ENCODE measurements around the gene MYL6B. TPM values are rescaled to one million over a fixed set of nuclear protein-coding genes. Genes with fewer than 3 reads are reported as not detected.

MYL6B gene
- total RNA-seq, 4 donors from 2014 or later = 33.4 to 115 (median 48.1) TPM

DNA sequence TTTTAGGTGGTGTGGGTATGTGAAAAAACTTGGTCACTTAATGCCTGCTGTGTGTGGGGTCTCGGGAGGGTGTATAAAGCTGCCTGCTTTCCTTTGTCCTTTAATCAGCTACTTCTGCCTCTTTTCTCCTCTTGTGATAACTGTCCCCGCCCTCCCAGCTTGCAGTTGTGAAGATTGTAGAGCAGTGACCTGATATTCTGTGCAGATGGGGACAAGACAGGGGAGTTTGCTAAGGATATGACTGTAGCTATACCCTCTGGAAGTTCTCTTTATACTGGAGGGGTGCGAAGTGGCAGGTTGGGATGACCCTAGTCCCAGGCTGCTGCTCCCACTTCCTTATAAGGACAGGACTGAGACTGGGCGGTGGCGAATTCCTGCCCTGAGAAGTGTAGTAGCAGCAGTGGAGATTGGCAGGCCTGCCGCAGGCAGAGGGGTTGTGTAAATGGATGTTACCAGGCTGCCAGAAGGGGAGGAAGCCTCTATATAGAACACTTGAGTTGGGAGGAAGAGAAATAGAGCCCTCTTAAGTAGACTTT lies 6.6 kb downstream of the MYL6B start:
- H3K36me3 ChIP-seq = peaks cover 41 to 44% of the 10 kb centered on the region in 2 donors
- intact Hi-C loops (cut with DNase I) = no loop called here
- H3K27ac ChIP-seq = peak overlapping the region; percentile 96 to 100 (median 99)
- H3K27me3 ChIP-seq = no peaks in the 10 kb centered on the region
- peaks cover 24 to 33% of the 10 kb centered on the region in 2 donors for H3K4me1 ChIP-seq
- peak; percentile 93 to 94 for DNase-seq
- 0 to 1% methylated on average over 6 of the region's 6 CpGs for WGBS, 2 donors
- no peaks in the 10 kb centered on the region for H3K9me3 ChIP-seq
- TF ChIP-seq, protein P1, sequence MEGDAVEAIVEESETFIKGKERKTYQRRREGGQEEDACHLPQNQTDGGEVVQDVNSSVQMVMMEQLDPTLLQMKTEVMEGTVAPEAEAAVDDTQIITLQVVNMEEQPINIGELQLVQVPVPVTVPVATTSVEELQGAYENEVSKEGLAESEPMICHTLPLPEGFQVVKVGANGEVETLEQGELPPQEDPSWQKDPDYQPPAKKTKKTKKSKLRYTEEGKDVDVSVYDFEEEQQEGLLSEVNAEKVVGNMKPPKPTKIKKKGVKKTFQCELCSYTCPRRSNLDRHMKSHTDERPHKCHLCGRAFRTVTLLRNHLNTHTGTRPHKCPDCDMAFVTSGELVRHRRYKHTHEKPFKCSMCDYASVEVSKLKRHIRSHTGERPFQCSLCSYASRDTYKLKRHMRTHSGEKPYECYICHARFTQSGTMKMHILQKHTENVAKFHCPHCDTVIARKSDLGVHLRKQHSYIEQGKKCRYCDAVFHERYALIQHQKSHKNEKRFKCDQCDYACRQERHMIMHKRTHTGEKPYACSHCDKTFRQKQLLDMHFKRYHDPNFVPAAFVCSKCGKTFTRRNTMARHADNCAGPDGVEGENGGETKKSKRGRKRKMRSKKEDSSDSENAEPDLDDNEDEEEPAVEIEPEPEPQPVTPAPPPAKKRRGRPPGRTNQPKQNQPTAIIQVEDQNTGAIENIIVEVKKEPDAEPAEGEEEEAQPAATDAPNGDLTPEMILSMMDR (IDR thresholded peaks at IDR 0.05) = no peak
- peak; percentile 89 to 95 for TF ChIP-seq POLR2A (IDR thresholded peaks at IDR 0.05)
- H3K4me3 ChIP-seq (replicated peaks in 1 of 3) = peak overlapping the region; percentile 67 to 96 (median 93)

DNA sequence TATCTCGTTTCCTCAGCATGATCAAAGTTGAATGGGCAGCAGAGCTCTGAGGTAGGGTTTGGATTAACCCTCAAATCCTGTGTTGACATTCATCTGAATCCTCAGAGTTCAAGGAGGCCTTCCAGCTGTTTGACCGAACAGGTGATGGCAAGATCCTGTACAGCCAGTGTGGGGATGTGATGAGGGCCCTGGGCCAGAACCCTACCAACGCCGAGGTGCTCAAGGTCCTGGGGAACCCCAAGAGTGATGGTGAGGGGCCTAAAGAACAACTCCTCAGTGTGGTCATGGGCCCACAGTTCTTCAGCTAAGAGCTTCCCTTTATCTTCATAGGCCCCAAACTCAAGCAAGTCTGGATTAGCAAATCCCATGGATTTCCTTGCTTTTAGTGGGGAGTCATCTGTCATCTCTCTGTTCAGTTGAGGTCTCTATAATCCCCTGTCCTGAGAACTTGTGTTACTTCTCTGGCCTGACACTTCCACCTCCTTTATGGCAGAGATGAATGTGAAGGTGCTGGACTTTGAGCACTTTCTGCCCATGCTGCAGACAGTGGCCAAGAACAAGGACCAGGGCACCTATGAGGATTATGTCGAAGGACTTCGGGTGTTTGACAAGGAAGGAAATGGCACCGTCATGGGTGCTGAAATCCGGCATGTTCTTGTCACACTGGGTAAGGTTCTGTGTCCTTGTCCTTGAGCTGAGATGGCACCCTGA lies 7.2 kb downstream of the MYL6B start:
- peak overlapping the region; percentile 96 to 100 (median 99) for H3K27ac ChIP-seq
- TF ChIP-seq POLR2A (IDR thresholded peaks at IDR 0.05) = no peak
- TF ChIP-seq, protein P1 (IDR thresholded peaks at IDR 0.05) = no peak
- peak overlapping the region; percentile 67 to 96 (median 93) for H3K4me3 ChIP-seq (replicated peaks in 1 of 3)
- WGBS, 2 donors = 29 to 30% methylated on average over 7 to 8 of the region's 8 CpGs
- DNase-seq = no peak
- H3K9me3 ChIP-seq = no peaks in the 10 kb centered on the region
- H3K27me3 ChIP-seq = no peaks in the 10 kb centered on the region
- H3K36me3 ChIP-seq = peaks cover 48 to 51% of the 10 kb centered on the region in 2 donors
- peaks cover 24 to 33% of the 10 kb centered on the region in 2 donors for H3K4me1 ChIP-seq
- intact Hi-C loops (cut with DNase I) = no loop called here

DNA sequence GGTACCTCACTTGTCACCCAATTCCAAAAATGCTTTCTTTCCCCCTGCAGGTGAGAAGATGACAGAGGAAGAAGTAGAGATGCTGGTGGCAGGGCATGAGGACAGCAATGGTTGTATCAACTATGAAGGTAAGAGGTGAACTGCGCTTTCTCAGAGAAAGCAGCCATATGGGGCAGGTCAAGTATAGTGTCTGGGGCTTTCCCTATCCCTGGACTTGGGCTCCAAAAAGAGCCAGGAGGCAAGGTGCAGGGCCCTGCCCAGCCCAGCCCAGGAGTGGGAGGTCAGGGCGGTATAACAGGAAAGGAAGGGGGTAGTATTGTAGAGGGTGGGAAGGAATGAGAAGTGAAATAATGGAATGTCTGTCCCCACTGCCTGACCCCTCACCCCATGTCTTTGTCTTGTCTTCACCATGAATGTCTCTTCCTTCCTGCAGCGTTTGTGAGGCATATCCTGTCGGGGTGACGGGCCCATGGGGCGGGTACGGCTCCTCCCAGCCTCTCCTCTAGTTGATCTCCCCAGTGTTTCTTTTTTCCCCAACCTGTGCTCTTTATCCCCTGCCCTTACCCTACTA lies 7.9 kb downstream of the MYL6B start:
- 56 to 64% methylated on average over 7 of the region's 7 CpGs for WGBS, 2 donors
- Histone ChIP-seq H3K9me3 (no peaks in the 10 kb centered on the region), H3K36me3 (peaks cover 54 to 57% of the 10 kb centered on the region in 2 donors), H3K27me3 (no peaks in the 10 kb centered on the region), H3K27ac (peak overlapping the region; percentile 96 to 100 (median 99)), H3K4me1 (peaks cover 24 to 33% of the 10 kb centered on the region in 2 donors), H3K4me3 (replicated peaks in 1 of 3) (peak overlapping the region in 2 of 3 donors; percentile 67 to 93)
- TF ChIP-seq, protein P1 (IDR thresholded peaks at IDR 0.05) = no peak
- TF ChIP-seq POLR2A (IDR thresholded peaks at IDR 0.05) = no peak
- intact Hi-C loops (cut with DNase I) = no loop called here
- no peak for DNase-seq

DNA sequence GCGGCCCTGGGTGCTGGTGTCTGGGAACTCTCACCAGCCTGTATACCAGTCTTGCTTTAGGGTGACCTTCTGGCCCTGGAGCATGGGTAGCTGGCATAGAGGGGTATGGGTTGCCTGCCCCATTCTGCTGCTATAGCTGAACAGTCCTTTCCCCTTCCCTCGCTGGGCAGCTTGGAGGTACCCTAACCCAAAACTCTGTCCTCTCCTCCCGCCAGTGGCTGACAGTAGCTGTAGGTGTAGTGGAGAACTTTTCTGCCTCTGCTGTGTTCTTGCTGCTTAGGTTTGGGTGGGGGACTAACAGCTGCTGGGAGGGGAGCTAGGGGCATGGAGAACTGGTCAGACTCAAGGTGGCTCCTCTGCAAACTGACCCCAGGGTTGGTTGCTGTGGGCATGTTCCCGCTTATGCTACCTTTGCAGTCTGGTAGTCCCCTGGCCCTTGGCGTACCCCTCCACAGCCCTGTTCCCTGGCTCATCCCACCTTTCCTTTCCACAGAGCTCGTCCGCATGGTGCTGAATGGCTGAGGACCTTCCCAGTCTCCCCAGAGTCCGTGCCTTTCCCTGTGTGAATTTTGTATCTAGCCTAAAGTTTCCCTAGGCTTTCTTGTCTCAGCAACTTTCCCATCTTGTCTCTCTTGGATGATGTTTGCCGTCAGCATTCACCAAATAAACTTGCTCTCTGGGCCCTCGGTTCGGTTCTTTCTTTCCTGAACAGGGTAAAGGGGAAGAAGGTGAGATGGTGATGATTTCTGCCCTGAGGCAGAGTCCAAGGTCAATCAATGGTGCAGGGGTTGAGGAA lies 8.7 kb downstream of the MYL6B start:
- Histone ChIP-seq H3K27me3 (no peaks in the 10 kb centered on the region), H3K36me3 (peaks cover 61 to 64% of the 10 kb centered on the region in 2 donors), H3K4me1 (peaks cover 24 to 33% of the 10 kb centered on the region in 2 donors), H3K27ac (peak overlapping the region; percentile 96 to 100 (median 99)), H3K9me3 (no peaks in the 10 kb centered on the region), H3K4me3 (replicated peaks in 1 of 3) (peak overlapping the region in 1 of 3 donors; percentile 67)
- intact Hi-C loops (cut with DNase I) = no loop called here
- TF ChIP-seq, protein P1 (IDR thresholded peaks at IDR 0.05) = no peak
- no peak for TF ChIP-seq POLR2A (IDR thresholded peaks at IDR 0.05)
- 79 to 83% methylated on average over 11 of the region's 11 CpGs for WGBS, 2 donors
- no peak for DNase-seq

Measured in thyroid gland (tissue), 4 donors.